ENCODE results near the gene LRRC1.
"Not testable (repeated sequence)": the region's sequence is repeated elsewhere in the genome, so short reads cannot be mapped to it uniquely, and the experiment has no call there.

Gene LRRC1

DNA sequence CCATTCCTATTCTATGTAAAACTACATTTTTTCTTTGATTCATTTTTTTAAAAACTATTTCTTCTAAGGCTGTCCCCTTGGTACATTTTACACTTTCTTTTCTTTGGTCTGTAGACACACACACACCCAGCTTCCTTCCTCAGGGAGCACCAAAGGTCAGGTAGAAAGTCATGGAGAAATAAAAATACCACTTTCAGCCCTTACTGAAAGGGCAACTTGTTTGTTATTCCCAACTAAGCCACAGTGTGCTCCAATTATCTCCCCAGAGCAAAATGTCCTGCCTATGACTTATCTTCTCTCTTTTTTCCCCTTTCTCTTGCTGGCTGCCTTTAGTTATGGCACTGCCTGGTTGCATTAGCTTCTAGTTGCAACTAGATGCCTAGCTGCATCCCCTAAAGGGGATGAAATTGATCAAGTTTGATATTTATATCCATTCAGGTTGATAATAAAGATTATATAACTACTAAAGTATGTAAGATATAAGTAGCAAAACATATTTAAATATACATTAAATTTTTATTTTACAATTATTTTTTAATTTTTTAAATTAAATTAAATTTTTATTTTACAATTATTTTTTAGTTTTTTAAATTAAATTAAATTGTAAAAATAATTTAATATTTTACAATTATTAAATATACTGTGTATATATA, 21.6 kb upstream of the LRRC1 start:
- Histone ChIP-seq H3K4me3 (ENCODE audit: insufficient read depth in 1 of 2, low read depth in 1 of 2, low read length in 2 of 2) (no peak overlapping the region), H3K18ac (ENCODE audit: low read depth in 1 of 2, low read length in 2 of 2) (no peak overlapping the region), H3K4ac (ENCODE audit: low read depth in 1 of 2, low read length in 2 of 2) (no peak overlapping the region), H2BK15ac (ENCODE audit: low read depth, poor library complexity, severe bottlenecking) (no peak overlapping the region), H2BK12ac (ENCODE audit: low read length in 2 of 2) (no peak overlapping the region), H3K14ac (ENCODE audit: low read length in 2 of 2) (no peak overlapping the region), H3K23ac (ENCODE audit: low read length in 2 of 2) (no peak overlapping the region), H4K91ac (ENCODE audit: low read length) (no peak overlapping the region), H3K79me1 (replicated peaks; ENCODE audit: low read length, poor library complexity, severe bottlenecking) (no peaks in the 10 kb centered on the region), H3K4me1 (ENCODE audit: control insufficient read depth, insufficient read depth, low read depth, low read length) (no peaks in the 10 kb centered on the region), H2AK5ac (ENCODE audit: low read length, severe bottlenecking) (no peak overlapping the region), H3K9ac (ENCODE audit: low read length) (no peak overlapping the region), H2AFZ (ENCODE audit: low read depth, low read length) (no peak overlapping the region), H3K9me3 (ENCODE audit: control insufficient read depth, low read length) (no peaks in the 10 kb centered on the region), H4K8ac (ENCODE audit: low read length) (no peak overlapping the region), H2BK5ac (ENCODE audit: low read depth, low read length, poor library complexity, severe bottlenecking) (no peak overlapping the region), H2BK120ac (ENCODE audit: low read depth, low read length) (no peak overlapping the region), H3K27ac (ENCODE audit: low read length, poor library complexity, severe bottlenecking) (no peak overlapping the region), H3K4me2 (ENCODE audit: low read length, poor library complexity, severe bottlenecking) (no peak overlapping the region), H3K27me3 (ENCODE audit: control insufficient read depth in 1 of 2, insufficient read depth in 1 of 2, low read length in 2 of 2) (no peaks in the 10 kb centered on the region), H3K36me3 (ENCODE audit: control insufficient read depth in 1 of 2, insufficient read depth in 2 of 2, low read depth in 1 of 2, low read length in 2 of 2) (no peaks in the 10 kb centered on the region)
- no peak for DNase-seq

DNA sequence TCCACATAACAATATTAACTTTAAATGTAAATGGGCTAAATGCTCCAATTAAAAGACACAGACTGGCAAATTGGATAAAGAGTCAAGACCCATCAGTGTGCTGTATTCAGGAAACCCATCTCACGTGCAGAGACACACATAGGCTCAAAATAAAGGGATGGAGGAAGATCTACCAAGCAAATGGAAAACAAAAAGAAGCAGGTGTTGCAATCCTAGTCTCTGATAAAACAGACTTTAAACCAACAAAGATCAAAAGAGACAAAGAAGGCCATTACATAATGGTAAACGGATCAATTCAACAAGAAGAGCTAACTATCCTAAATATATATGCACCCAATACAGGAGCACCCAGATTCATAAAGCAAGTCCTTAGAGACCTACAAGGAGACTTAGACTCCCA, 18.7 kb upstream of the LRRC1 start:
- H3K27me3 ChIP-seq (ENCODE audit: control insufficient read depth in 1 of 2, insufficient read depth in 1 of 2, low read length in 2 of 2); H3K4me2 ChIP-seq (ENCODE audit: low read length, poor library complexity, severe bottlenecking); H3K27ac ChIP-seq (ENCODE audit: low read length, poor library complexity, severe bottlenecking); H3K4me1 ChIP-seq (ENCODE audit: control insufficient read depth, insufficient read depth, low read depth, low read length); H4K91ac ChIP-seq (ENCODE audit: low read length); H3K23ac ChIP-seq (ENCODE audit: low read length in 2 of 2); H3K9ac ChIP-seq (ENCODE audit: low read length); H2BK5ac ChIP-seq (ENCODE audit: low read depth, low read length, poor library complexity, severe bottlenecking); H2BK12ac ChIP-seq (ENCODE audit: low read length in 2 of 2); H2BK120ac ChIP-seq (ENCODE audit: low read depth, low read length); H3K36me3 ChIP-seq (ENCODE audit: control insufficient read depth in 1 of 2, insufficient read depth in 2 of 2, low read depth in 1 of 2, low read length in 2 of 2); H3K18ac ChIP-seq (ENCODE audit: low read depth in 1 of 2, low read length in 2 of 2); H2AFZ ChIP-seq (ENCODE audit: low read depth, low read length); H3K4ac ChIP-seq (ENCODE audit: low read depth in 1 of 2, low read length in 2 of 2); H2BK15ac ChIP-seq (ENCODE audit: low read depth, poor library complexity, severe bottlenecking); H3K14ac ChIP-seq (ENCODE audit: low read length in 2 of 2); H2AK5ac ChIP-seq (ENCODE audit: low read length, severe bottlenecking); H3K79me1 ChIP-seq (replicated peaks; ENCODE audit: low read length, poor library complexity, severe bottlenecking); H3K9me3 ChIP-seq (ENCODE audit: control insufficient read depth, low read length); H3K4me3 ChIP-seq (ENCODE audit: insufficient read depth in 1 of 2, low read depth in 1 of 2, low read length in 2 of 2); DNase-seq; H4K8ac ChIP-seq (ENCODE audit: low read length): not testable (repeated sequence)
- no CpG with 5 or more reads among the region's 2 CpGs for WGBS

- H3K4me1 ChIP-seq (ENCODE audit: control insufficient read depth, insufficient read depth, low read depth, low read length); H2BK120ac ChIP-seq (ENCODE audit: low read depth, low read length); H3K14ac ChIP-seq (ENCODE audit: low read length in 2 of 2); H4K8ac ChIP-seq (ENCODE audit: low read length); H3K18ac ChIP-seq (ENCODE audit: low read depth in 1 of 2, low read length in 2 of 2); H4K91ac ChIP-seq (ENCODE audit: low read length); H3K9ac ChIP-seq (ENCODE audit: low read length); H2AK5ac ChIP-seq (ENCODE audit: low read length, severe bottlenecking); H3K79me1 ChIP-seq (replicated peaks; ENCODE audit: low read length, poor library complexity, severe bottlenecking); H3K27me3 ChIP-seq (ENCODE audit: control insufficient read depth in 1 of 2, insufficient read depth in 1 of 2, low read length in 2 of 2); H3K36me3 ChIP-seq (ENCODE audit: control insufficient read depth in 1 of 2, insufficient read depth in 2 of 2, low read depth in 1 of 2, low read length in 2 of 2); H2AFZ ChIP-seq (ENCODE audit: low read depth, low read length); H2BK12ac ChIP-seq (ENCODE audit: low read length in 2 of 2); H2BK15ac ChIP-seq (ENCODE audit: low read depth, poor library complexity, severe bottlenecking); H3K23ac ChIP-seq (ENCODE audit: low read length in 2 of 2); H2BK5ac ChIP-seq (ENCODE audit: low read depth, low read length, poor library complexity, severe bottlenecking); DNase-seq; H3K27ac ChIP-seq (ENCODE audit: low read length, poor library complexity, severe bottlenecking); H3K4ac ChIP-seq (ENCODE audit: low read depth in 1 of 2, low read length in 2 of 2); H3K4me3 ChIP-seq (ENCODE audit: insufficient read depth in 1 of 2, low read depth in 1 of 2, low read length in 2 of 2); H3K4me2 ChIP-seq (ENCODE audit: low read length, poor library complexity, severe bottlenecking): not testable (repeated sequence)
- peaks cover 20% of the 10 kb centered on the region for H3K9me3 ChIP-seq (ENCODE audit: control insufficient read depth, low read length)
These were observed 9.8 kb upstream of the LRRC1 start for GRCh38 chr6:53784991-53785390.

GRCh38 chr6:53786832-53787231, 8.0 kb upstream of the LRRC1 start:
- H4K8ac ChIP-seq (ENCODE audit: low read length), result no peak overlapping the region
- H2BK120ac ChIP-seq (ENCODE audit: low read depth, low read length), result no peak overlapping the region
- H3K4me3 ChIP-seq (ENCODE audit: insufficient read depth in 1 of 2, low read depth in 1 of 2, low read length in 2 of 2), result no peak overlapping the region
- H3K4ac ChIP-seq (ENCODE audit: low read depth in 1 of 2, low read length in 2 of 2), result no peak overlapping the region
- no peak overlapping the region for H2BK12ac ChIP-seq (ENCODE audit: low read length in 2 of 2)
- H3K79me1 ChIP-seq (replicated peaks; ENCODE audit: low read length, poor library complexity, severe bottlenecking), result no peaks in the 10 kb centered on the region
- no peak overlapping the region for H3K14ac ChIP-seq (ENCODE audit: low read length in 2 of 2)
- no peak overlapping the region for H4K91ac ChIP-seq (ENCODE audit: low read length)
- H3K23ac ChIP-seq (ENCODE audit: low read length in 2 of 2), result no peak overlapping the region
- no peak overlapping the region for H2AK5ac ChIP-seq (ENCODE audit: low read length, severe bottlenecking)
- H3K36me3 ChIP-seq (ENCODE audit: control insufficient read depth in 1 of 2, insufficient read depth in 2 of 2, low read depth in 1 of 2, low read length in 2 of 2), result no peaks in the 10 kb centered on the region
- no peaks in the 10 kb centered on the region for H3K27me3 ChIP-seq (ENCODE audit: control insufficient read depth in 1 of 2, insufficient read depth in 1 of 2, low read length in 2 of 2)
- no peak overlapping the region for H2AFZ ChIP-seq (ENCODE audit: low read depth, low read length)
- H3K18ac ChIP-seq (ENCODE audit: low read depth in 1 of 2, low read length in 2 of 2), result no peak overlapping the region
- no peaks in the 10 kb centered on the region for H3K4me1 ChIP-seq (ENCODE audit: control insufficient read depth, insufficient read depth, low read depth, low read length)
- DNase-seq, result no peak
- H3K27ac ChIP-seq (ENCODE audit: low read length, poor library complexity, severe bottlenecking), result no peak overlapping the region
- H2BK15ac ChIP-seq (ENCODE audit: low read depth, poor library complexity, severe bottlenecking), result no peak overlapping the region
- peaks cover 27% of the 10 kb centered on the region for H3K9me3 ChIP-seq (ENCODE audit: control insufficient read depth, low read length)
- H3K4me2 ChIP-seq (ENCODE audit: low read length, poor library complexity, severe bottlenecking), result no peak overlapping the region
- 90% methylated on average over 1 of the region's 1 CpG for WGBS
- H3K9ac ChIP-seq (ENCODE audit: low read length), result no peak overlapping the region
- no peak overlapping the region for H2BK5ac ChIP-seq (ENCODE audit: low read depth, low read length, poor library complexity, severe bottlenecking)
